MCF 10A (cell line): ENCODE data around the gene TEX53. TPM values are rescaled to one million over a fixed set of nuclear protein-coding genes. Genes with fewer than 3 reads are reported as not detected.
A peak's percentile ranks its signal among the peaks of the same experiment; 100 is the strongest.

Source experiments
- BruUV-seq: library from RNA; stranded (reverse); fragments of 400-500 nt; replicated peaks from 2 replicates; lab custom pipeline; 2021; lab: Mats Ljungman, UMichigan
- CTCF ChIA-PET: fragments of 300-600 bp; sonication (Branson Sonifier 250); formaldehyde crosslinking; extraction: SDS; loops from one replicate; lab custom pipeline; 2021; ENCODE audit warnings: antibody characterized with exemption, inconsistent platforms; lab: Yijun Ruan, JAX
- POLR2A ChIA-PET: fragments of 300-600, 350-650 bp; sonication (Branson Sonifier 250); formaldehyde crosslinking; extraction: SDS; loops from one replicate; lab custom pipeline; 2020; ENCODE audit warnings: antibody characterized with exemption, inconsistent platforms; lab: Yijun Ruan, JAX
- DNase-seq: peaks from one replicate; pipeline ENCODE4 v3.0.0-alpha.2; 2018; ENCODE audit not compliant: unreplicated experiment
- H3K27ac Mint-ChIP-seq: one replicate; pipeline ENCODE4 v1.8.0; 2022; ENCODE audit warnings: mild to moderate bottlenecking, low read depth, mixed read lengths; ENCODE audit not compliant: unreplicated experiment
- H3K27me3 Mint-ChIP-seq: one replicate; pipeline ENCODE4 v1.8.0; 2022; ENCODE audit warnings: mixed read lengths; ENCODE audit not compliant: insufficient read depth, unreplicated experiment
- H3K36me3 Mint-ChIP-seq: one replicate; pipeline ENCODE4 v1.8.0; 2022; ENCODE audit warnings: mild to moderate bottlenecking, moderate library complexity, mixed read lengths; ENCODE audit not compliant: insufficient read depth, unreplicated experiment
- H3K4me1 Mint-ChIP-seq: one replicate; pipeline ENCODE4 v1.8.0; 2022; ENCODE audit warnings: mixed read lengths; ENCODE audit not compliant: insufficient read depth, unreplicated experiment
- H3K4me3 Mint-ChIP-seq: one replicate; pipeline ENCODE4 v1.8.0; 2022; ENCODE audit warnings: mild to moderate bottlenecking, moderate library complexity, mixed read lengths; ENCODE audit not compliant: unreplicated experiment
- H3K9me3 Mint-ChIP-seq: one replicate; pipeline ENCODE4 v1.8.0; 2022; ENCODE audit warnings: mixed read lengths; ENCODE audit not compliant: unreplicated experiment
- CTCF ChIP-seq: fragments of 200-600 bp; IDR thresholded peaks from one replicate; pipeline ENCODE4 v1.8.0; 2022; ENCODE audit warnings: antibody characterized with exemption, mild to moderate bottlenecking; ENCODE audit not compliant: unreplicated experiment
- intact Hi-C: fragments of 100-400 bp; cut with micrococcal nuclease; formaldehyde crosslinking; loops from 2 replicates; pipeline ENCODE4 v1.14.1; 2022
- total RNA-seq: library from RNA; stranded (reverse); gene quantifications from 2 replicates; pipeline ENCODE4 v1.2.3, GENCODE V29; 2022

TEX53 gene
- total RNA-seq, 1 experiment from 2014 or later, result not detected

- no peak for TF ChIP-seq CTCF
- intact Hi-C loops, result no loop called here
- POLR2A ChIA-PET, result no interaction called here
- Mint-ChIP-seq H3K27ac (peak overlapping the region; percentile 28), H3K27me3 (no peaks in the 10 kb centered on the region), H3K4me3 (no peak overlapping the region), H3K4me1 (no peaks in the 10 kb centered on the region), H3K36me3 (peaks cover 37% of the 10 kb centered on the region), H3K9me3 (no peaks in the 10 kb centered on the region)
- DNase-seq, result no peak
- CTCF ChIA-PET, result interaction anchor here (0.6 to 1.4 kb wide), 2 partner anchors 48 to 207 kb away, joined by 3 to 5 read pairs; no protein-coding TSS in a partner anchor
- BruUV-seq, result no TSS peak
Observed at GRCh38 chr9:114641967-114642366, 15.6 kb downstream of the TEX53 start.

- TF ChIP-seq CTCF, result no peak
- no peak overlapping the region for H3K27ac Mint-ChIP-seq
- BruUV-seq, result no TSS peak
- H3K4me1 Mint-ChIP-seq, result no peaks in the 10 kb centered on the region
- no peaks in the 10 kb centered on the region for H3K9me3 Mint-ChIP-seq
- H3K36me3 Mint-ChIP-seq, result peaks cover 28% of the 10 kb centered on the region
- no peak overlapping the region for H3K4me3 Mint-ChIP-seq
- no peaks in the 10 kb centered on the region for H3K27me3 Mint-ChIP-seq
- ChIA-PET POLR2A (interaction anchor here (1.2 to 1.3 kb wide), 2 partner anchors 13 to 51 kb away, joined by 3 read pairs; partner anchors contain the start of gene ATP6V1G1), CTCF (interaction anchor here (1.0 to 3.7 kb wide), 2 partner anchors 14 to 204 kb away, joined by 4 to 25 read pairs; no protein-coding TSS in a partner anchor)
- DNase-seq, result no peak
- intact Hi-C loops, result no loop called here
Observed at GRCh38 chr9:114638404-114638803, 19.2 kb downstream of the TEX53 start.

- Mint-ChIP-seq H3K27me3 (no peaks in the 10 kb centered on the region), H3K27ac (no peak overlapping the region), H3K4me3 (no peak overlapping the region), H3K9me3 (no peaks in the 10 kb centered on the region), H3K4me1 (no peaks in the 10 kb centered on the region), H3K36me3 (peaks cover 19% of the 10 kb centered on the region)
- ChIA-PET CTCF (interaction anchor here (1.6 kb wide), 1 partner anchor 19 kb away, joined by 9 read pairs; no protein-coding TSS in a partner anchor), POLR2A (interaction anchor here (0.6 to 0.9 kb wide), 2 partner anchors 127 to 133 kb away, joined by 3 read pairs; no protein-coding TSS in a partner anchor)
- no peak for TF ChIP-seq CTCF
- intact Hi-C loops, result no loop called here
- BruUV-seq, result no TSS peak
- DNase-seq, result no peak
Observed at GRCh38 chr9:114634387-114634786, 23.2 kb downstream of the TEX53 start.

- H3K27me3 Mint-ChIP-seq, result no peaks in the 10 kb centered on the region
- H3K4me1 Mint-ChIP-seq, result no peaks in the 10 kb centered on the region
- peaks cover 13% of the 10 kb centered on the region for H3K36me3 Mint-ChIP-seq
- H3K9me3 Mint-ChIP-seq, result no peaks in the 10 kb centered on the region
- H3K27ac Mint-ChIP-seq, result no peak overlapping the region
- no TSS peak for BruUV-seq
- no peak for DNase-seq
- POLR2A ChIA-PET, result interaction anchor here (0.9 kb wide), 1 partner anchor 126 kb away, joined by 3 read pairs; no protein-coding TSS in a partner anchor
- H3K4me3 Mint-ChIP-seq, result no peak overlapping the region
- TF ChIP-seq CTCF, result no peak
- intact Hi-C loops, result no loop called here
- CTCF ChIA-PET, result interaction anchor here (0.6 to 1.3 kb wide), 2 partner anchors 20 to 193 kb away, joined by 3 to 5 read pairs; no protein-coding TSS in a partner anchor
Observed at GRCh38 chr9:114633438-114634089, 24.0 kb downstream of the TEX53 start.
